Globus pallidus (tissue), 1 donor: ENCODE data around the gene TAMM41.
A peak's percentile ranks its signal among the peaks of the same experiment; 100 is the strongest.
"Not testable (repeated sequence)": the region's sequence is repeated elsewhere in the genome, so short reads cannot be mapped to it uniquely, and the experiment has no call there.

Source experiments
- DNase-seq: peaks from one replicate; pipeline ENCODE4 v3.0.0-alpha.2; 2015; ENCODE audit warnings: low spot score

TAMM41 gene, protein sequence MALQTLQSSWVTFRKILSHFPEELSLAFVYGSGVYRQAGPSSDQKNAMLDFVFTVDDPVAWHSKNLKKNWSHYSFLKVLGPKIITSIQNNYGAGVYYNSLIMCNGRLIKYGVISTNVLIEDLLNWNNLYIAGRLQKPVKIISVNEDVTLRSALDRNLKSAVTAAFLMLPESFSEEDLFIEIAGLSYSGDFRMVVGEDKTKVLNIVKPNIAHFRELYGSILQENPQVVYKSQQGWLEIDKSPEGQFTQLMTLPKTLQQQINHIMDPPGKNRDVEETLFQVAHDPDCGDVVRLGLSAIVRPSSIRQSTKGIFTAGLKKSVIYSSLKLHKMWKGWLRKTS

DNA sequence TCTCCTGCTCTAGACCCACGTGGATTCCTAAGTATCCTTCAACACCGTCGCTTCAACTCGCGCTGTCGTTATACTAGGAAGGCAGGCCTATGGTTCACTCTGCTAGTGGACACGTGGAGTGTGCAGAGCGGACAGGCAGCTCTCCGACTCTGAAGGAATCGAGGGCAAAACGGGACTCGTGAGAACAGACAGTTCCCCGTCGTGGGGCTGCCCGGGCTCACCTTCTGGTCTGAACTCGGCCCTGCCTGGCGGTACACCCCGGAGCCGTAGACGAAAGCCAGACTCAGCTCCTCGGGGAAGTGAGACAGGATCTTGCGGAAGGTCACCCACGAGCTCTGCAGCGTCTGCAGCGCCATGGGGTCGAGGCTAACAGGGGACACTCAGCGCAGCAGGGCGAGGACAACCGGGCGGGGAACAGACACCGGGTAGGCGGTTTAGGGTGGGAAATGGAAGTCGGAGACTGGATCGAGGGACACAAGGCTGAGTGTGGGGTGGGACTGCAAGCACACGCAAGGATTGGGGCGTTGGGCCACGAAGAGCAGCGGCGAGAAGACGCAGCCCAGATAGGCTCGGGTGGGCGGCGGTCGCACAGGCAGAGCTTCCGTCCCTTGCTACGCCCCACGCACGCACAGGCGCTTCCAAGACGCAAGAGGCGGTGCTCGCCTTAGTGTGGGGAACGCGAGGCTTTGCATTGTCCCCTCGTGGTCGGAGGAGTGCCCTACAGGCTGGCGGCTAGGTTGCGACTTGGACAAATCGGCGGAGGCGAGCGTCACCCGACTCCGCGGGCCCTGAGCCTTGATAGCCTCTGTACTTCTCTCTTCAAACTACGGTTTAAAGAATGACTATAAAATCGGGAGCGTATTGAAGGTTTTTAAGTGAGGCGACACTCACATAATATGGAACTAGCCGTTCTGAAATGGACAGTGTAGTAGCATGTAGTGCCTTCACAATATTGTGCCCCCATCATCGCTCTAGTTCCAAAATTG is at the start of gene TAMM41:
TAMM41 (minus strand) TSS at position 605 of the 986 bp plus-strand sequence; CDS start at position 356, 249 bp downstream.
- peak; percentile 89 for DNase-seq

DNA sequence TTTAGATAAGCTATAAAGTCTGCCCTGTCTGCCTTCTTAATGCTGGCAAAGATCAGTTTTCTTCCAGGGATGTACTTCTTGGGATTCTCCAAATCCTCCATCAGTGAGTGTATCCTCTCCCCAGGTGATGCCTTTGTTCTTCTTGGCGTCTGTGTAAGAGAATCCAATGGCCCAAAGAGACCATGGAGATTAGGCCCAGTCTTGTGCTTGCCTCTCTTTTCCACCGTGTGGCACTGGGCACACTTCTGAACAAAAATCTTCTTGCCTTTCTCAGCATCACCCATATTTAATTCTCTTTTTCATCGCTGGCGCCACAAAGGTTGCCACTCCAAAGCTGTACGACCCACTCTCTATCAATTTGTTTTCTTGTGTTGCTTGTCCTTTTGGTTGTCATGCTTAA is 32.2 kb upstream of the TAMM41 start:
- DNase-seq = no peak

DNA sequence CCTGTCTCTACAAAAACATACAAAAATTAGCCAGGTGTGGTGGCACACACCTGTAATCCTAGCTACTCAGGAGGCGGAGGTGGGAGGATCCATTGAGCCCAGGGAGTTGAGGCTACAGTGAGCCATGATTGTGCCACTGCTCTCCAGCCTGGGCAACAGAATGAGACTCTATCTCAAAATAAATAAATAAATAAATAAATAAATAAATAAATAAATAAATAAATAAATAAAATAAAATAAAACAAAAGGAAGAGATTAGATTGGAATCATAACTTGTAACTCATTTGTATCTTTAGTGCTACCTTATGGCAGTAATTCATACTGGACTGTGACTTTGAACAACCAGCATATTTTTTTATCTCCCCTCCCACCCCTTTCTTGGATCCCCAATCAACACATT is 28.0 kb upstream of the TAMM41 start:
- not testable (repeated sequence) for DNase-seq

DNA sequence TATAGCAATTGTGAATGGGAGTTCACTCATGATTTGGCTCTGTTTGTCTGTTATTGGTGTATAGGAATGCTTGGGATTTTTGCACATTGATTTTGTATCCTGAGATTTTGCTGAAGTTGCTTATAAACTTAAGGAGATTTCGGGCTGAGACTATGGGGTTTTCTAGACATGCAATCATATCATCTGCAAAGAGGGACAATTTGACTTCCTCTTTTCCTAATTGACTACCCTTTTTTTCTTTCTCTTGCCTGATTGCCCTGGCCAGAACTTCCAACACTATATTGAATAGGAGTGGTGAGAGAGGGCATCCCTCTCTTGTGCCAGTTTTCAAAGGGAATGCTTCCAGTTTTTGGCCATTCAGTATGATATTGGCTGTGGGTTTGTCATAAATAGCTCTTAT is 17.1 kb upstream of the TAMM41 start:
- DNase-seq = not testable (repeated sequence)

DNA sequence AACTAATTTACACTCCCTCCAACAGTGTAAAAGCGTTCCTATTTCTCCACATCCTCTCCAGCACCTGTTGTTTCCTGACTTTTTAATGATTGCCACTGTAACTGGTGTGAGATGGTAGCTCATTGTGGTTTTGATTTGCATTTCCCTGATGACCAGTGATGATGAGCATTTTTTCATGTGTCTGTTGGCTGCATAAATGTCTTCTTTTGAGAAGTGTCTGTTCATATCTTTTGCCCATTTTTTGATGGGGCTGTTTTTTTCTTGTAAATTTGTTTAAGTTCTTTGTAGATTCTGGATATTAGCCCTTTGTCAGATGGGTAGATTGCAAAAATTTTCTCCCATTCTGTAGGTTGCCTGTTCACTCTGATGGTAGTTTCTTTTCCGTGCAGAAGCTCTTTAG is 15.9 kb upstream of the TAMM41 start:
- not testable (repeated sequence) for DNase-seq

DNA sequence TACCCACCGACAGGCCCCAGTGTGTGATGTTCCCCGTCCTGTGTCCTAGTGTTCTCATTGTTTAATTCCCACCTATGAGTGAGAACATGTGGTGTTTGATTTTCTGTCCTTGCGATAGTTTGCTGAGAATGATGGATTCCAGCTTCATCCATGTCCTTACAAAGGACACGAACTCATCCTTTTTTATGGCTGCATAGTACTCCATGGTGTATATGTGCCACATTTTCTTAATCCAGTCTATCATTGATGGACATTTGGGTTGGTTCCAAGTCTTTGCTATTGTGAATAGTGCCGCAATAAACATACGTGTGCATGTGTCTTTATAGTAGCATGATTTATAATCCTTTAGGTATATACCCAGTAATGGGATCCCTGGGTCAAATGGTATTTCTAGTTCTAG is 15.5 kb upstream of the TAMM41 start:
- not testable (repeated sequence) for DNase-seq

DNA sequence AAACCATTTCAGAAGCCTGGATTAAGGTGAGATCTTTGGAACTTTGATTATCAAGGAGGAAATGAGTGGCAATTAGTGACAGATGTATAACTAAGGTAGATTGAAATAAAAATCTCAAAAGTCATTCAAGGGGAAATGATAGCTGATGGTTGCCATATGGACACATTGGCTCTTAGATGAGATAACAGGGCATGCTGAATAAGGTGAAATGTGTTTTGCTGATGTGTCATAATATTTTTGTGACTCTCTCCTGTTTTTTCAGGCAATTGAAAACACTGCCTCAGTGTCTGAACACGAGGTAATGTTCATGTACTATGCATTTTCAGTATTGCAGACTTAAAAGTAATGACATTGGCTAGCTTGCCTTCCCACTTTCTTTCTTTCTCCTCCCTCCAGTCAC is 13.5 kb upstream of the TAMM41 start:
- not testable (repeated sequence) for DNase-seq

DNA sequence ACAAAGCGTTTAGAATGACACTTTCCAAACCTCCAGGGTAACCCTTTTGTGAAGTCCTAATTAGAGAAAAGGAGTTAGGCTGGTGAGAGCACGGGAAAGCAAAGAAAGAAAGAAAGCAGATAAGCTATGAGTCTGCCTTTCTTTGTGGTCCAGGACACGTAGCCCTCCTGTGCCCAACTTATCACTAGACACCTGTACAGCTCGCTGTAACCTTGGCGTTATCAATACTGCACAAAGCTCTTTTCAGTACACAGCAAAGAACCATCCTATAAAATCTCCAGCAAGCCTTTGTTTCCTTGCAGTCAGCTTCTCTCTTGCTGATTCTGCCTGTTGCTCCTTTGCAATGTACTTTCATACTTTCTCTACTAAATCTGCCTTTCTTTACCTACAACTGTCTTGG is 6.8 kb upstream of the TAMM41 start:
- no peak for DNase-seq

DNA sequence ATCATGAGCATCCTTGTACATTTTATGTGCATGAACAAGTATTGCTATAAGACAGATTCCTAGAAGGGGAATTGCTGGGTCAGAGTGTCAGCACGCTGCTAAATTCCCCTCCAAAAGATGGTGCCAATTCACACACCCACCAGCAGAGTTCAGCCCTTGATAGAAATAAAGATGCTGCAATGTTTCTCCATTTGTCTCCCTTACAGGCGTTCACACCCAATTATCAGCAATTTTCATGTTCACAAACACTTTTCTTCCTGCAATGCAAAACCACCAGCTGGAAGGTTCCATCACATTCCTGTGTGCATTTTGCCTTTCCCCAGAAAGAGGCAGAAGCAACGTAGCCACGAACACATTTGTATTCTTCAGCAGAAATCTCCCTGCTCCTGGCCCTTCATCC is 3.3 kb upstream of the TAMM41 start:
- no peak for DNase-seq

DNA sequence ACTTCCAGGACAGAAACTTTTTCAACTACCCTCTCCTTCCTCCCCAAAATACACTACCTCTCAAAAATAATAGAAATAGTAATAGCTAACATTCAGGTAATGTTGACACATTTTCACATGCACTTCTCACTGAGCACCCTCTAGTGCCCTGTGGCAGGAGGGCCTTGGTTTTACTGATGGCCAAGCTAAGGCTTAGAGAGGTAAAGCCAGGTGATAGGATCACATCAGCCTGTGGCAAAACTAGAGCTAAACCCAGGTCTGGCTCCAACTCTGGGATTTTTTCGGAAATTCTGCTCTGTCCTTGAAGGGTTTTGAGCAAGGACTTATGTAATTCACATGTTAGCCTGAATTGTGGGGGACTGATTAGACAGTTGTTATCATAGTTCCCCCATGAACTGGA is 922 bp upstream of the TAMM41 start:
- DNase-seq = no peak

DNA sequence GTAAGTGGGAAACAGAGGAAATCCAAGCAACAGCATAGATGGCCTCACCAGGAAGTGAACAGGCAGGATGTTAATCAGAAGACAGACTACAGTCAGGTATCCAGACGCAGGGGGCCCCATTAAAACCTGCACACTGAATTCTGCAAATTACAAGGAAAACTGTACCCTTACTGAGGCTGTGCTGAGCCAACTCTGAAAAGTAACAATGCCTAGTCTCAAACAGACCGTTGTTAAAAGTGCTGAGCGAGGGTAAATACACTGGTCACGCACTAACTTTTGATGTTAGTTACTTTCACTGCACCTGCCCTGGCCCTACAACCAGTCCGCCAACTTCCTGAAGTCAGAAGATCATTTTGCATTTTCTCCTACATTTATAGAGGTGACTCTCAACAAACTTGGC is 1.0 kb downstream of the TAMM41 start:
- DNase-seq = no peak

DNA sequence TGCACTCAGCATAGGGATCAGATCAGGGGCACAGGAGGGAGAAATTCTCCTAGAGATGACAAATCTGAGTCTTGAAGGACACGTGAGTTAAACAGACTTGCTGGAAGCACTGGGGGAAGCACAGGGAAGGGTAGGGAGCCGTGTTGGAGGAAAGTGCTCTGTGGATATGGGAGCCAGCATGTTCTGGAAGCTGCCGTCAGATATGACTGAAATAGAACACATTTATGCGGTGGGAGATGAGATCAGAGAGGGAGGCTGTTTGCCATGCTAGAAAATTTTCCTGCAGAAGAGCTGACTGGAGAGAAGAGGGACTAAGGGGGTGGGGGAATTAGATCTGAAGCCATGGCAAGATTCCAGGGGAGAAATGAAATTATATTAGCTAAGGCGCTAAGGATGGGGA is 1.8 kb downstream of the TAMM41 start:
- no peak for DNase-seq

DNA sequence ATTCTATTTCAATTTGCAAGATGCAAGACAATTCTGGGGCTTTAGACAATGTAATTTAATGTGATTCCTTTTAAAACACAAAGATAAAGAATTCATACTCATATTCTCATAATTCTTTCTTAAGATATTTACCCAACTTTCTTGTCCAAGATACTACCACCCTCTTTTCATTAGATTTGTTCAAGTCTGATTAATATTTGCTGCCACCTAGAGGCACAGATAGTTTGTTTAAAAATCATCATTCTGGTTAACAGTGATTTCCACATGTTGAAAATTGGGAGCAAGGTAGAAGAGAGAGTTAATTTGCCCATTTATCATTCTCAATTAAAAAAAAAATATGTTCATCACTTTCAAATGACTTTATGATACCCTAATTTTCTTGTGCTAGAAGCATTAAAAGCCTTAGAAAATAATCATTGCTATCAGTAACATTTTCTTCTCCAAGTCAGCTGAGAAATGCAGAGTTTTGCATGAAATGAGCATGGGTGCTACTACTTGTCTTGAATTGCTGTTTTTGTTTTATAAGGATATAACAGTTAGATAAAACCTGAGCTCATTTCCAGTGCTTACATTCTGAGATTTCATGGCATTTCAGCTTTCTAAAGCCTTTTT is 11.6 kb downstream of the TAMM41 start:
- DNase-seq = peak; percentile 26

DNA sequence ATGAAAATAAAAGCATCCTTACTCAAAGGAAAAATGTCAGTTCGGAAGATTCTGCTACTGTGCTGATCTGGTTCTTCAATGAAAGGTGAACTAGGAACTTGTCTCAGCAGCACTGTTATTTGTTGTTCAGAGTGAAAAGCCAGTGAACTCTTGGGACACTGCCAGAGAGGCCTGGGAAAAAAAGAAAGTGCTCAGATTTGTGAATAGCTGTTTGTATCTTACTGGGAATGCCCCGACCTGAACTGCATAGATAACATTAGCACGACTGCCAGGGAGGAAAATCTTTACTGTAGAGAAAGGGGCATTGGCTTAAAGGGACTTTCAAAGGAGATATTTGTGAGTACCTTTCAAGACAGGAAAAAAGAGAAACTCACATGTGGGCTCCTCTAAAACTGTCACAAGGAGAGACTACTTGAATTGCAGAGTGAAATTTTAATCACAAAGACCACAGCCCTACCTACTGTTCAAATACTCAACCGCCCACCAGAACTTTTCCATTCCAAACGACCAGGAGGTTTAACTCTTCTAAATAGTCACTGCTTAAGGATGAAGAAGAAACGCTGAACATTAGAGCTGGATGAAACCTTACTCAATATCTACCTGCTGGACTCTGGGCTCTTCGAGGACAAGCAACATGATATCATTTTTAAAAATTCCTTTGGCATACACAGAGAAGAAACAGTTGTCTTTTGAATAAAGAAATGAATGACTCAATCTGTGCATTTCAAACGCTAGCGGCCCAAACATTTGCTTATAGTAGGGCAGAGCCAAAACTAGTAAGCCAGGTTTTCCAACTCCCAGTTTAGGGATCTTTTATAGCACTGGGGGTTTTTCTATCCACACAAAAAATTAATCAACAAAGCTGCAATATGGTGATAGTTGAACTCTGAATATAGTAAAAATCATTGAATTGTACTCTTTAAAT is 13.4 kb downstream of the TAMM41 start:
- DNase-seq = peak; percentile 76

DNA sequence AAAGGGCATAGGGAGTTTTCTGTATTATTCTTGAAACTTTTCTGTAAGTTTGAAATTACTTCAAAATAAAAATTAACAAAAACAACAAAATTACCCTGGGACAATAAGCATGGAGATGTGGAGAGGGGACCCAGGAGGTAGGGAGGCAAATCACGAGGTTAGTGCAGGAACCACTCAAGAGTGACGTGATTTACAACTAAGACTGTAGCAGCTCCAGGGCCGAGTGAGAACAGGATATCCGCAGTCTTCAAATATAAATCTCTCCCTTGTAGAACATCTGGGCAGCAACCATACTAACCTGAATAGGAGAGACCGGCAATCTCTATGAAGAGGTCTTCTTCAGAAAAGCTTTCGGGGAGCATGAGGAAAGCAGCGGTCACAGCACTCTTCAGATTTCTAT is 17.3 kb downstream of the TAMM41 start:
- no peak for DNase-seq

DNA sequence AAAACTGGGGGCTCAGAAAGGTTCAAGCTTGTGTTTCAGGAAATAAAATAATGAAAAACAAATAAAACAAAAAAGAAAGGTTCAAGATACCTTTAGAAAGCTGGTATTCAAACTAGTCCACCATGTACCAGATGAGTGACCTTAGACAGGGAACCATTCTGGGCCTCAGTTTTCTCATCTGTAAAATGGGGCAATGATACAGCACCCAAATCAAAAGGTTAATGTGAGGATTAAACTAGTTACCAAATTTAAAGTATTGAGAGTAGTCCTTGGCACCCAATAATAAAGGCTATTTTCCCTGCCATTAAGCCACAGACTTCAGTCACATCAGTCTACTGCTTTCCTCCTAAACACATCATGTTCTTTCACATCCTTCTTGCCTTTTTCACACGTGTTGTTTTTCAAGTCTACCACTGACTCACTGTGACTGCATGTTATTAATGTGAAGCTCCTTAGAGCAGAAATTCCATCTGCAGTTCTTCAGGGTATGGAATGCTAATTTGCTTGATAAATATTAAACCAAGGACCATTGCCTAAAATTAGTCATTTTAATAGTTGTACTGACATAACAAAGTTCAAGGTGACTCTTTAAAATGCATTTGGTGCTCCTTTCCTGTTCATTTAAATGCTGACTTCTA is 19.9 kb downstream of the TAMM41 start:
- DNase-seq = no peak

DNA sequence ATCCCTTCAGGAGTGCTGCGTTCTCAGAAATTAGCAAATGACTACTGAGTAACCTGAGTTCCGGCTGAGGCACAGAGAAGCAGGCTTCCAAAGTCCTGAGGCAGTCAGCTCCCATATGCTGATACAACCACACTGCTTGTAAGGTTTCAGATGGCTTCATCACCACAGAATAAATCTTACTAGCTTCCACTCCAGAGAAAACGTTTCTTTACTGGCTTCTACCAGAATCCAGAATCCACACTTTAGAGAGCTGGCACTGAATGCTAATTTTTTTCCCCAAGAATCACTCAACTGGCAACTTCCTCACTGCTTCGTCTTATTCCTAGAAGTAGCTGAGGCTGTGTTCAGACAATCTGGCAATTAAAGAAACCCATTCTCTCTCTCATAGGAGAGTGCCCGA is 21.4 kb downstream of the TAMM41 start:
- no peak for DNase-seq

DNA sequence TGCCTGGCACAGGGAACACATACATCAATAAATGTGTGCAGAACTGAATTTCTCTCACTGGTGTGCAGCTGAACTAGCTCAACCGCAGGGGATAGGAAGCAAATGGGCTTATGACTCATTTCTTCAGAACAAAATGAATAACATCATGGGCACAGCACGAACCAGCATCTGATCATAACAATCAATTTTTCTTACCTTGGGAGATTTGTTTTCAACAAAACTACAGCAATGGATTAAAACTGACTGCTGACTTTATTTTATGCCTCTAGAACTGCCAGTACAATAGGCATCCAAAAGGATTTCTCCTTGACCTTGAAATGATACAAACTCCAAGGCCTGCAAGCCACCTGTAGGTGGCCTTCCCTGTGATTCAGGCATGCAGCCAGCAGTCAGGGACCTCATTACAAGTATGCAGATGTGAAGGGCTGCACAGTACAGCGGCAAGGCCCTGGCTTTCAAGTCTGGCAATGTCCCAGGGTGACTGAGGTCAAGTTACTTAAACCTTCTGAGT is 26.1 kb downstream of the TAMM41 start:
- no peak for DNase-seq

DNA sequence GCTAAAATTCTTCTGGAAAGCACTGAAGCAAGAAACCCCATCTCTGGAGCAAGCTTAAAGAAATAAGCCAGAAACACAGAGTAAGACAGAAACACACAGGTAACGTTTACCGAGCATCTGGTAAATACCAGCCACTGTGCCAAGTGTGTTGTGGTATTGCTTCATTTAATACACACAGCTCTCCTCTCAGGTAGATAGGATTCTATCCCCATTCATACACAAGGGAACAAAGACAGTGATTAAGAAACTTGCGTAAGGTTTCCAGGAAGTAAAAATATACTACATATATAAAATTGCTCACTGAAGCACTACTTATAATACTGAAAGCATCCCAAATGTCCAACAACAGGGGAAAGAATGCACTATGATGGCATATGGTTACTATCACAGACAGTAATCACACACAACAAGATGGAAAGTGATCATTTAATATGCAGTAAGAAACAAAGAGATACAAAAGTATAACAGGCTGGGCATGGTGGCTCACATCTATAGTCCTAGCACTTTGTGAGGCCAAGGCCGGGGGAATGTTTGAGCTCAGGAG is 27.5 kb downstream of the TAMM41 start:
- DNase-seq = no peak

DNA sequence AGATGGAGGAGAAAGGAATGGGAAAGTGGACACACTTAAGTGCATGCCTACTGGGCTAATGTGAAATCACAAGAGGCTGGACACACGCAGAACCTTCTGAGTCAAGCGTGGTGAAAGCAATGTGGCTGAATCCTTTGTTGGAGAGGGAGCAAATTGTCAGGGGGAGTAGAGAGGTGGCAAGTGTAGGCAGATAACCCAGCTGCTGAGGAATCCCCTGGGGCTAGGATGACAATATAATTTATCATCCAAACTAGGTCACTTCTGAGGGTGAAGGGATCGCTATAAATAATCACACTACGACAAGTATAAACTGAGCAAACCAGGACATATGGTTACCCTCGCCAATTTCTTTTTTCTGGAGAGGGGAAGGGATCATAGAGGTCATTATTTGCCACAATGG is 28.7 kb downstream of the TAMM41 start:
- no peak for DNase-seq

DNA sequence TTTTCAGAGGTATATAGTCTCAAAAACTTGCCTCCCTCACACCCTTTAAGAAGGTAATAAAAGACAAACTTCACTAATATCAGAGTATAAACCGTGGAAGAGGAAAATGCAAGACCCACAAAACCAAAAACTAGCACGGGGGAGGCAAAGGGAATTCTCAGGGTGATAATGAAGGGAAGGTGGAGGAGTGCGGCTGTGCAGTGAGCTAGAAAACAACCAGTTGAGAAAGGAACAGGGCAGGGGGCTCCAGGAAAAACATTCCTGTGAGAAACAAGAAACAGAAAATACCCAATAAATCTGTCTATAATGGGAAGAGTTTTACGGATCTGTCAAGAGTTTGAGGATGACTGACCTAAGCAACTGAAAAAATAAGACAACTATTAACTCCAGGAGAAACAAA is 31.6 kb downstream of the TAMM41 start:
- no peak for DNase-seq
